GM18517 (cell line): ENCODE results near the gene SPATA17.
"Not testable (repeated sequence)": the region's sequence is repeated elsewhere in the genome, so short reads cannot be mapped to it uniquely, and the experiment has no call there.

ENCODE experiments used
- ATAC-seq: cut with Tn5 transposase; IDR thresholded peaks from one replicate; pipeline ENCODE4 v1.9.1; 2021; ENCODE audit warnings: mild to moderate bottlenecking, moderate library complexity; ENCODE audit not compliant: unreplicated experiment

Gene SPATA17

GRCh38 chr1:217673387-217673786 lies 42.2 kb downstream of the SPATA17 start:
- ATAC-seq = peak; percentile 60

- ATAC-seq = no peak
These were observed 43.0 kb downstream of the SPATA17 start for GRCh38 chr1:217674028-217674729.

GRCh38 chr1:217681806-217682205 lies 50.7 kb downstream of the SPATA17 start:
- no peak for ATAC-seq

GRCh38 chr1:217687511-217687910 lies 56.4 kb downstream of the SPATA17 start:
- ATAC-seq = no peak

GRCh38 chr1:217696140-217696539 lies 65.0 kb downstream of the SPATA17 start:
- ATAC-seq = not testable (repeated sequence)

GRCh38 chr1:217703326-217703725 lies 72.2 kb downstream of the SPATA17 start:
- no peak for ATAC-seq

GRCh38 chr1:217712925-217713597 lies 81.9 kb downstream of the SPATA17 start:
- no peak for ATAC-seq

GRCh38 chr1:217715681-217716080 lies 84.5 kb downstream of the SPATA17 start:
- no peak for ATAC-seq

GRCh38 chr1:217717959-217718358 lies 86.8 kb downstream of the SPATA17 start:
- ATAC-seq = no peak

- no peak for ATAC-seq
These were observed 87.7 kb downstream of the SPATA17 start for GRCh38 chr1:217718873-217719272.

- ATAC-seq = no peak
These were observed 90.5 kb downstream of the SPATA17 start for GRCh38 chr1:217721692-217722091.

GRCh38 chr1:217734973-217735372 lies 103.8 kb downstream of the SPATA17 start:
- ATAC-seq = no peak

GRCh38 chr1:217747156-217747769 lies 116.1 kb downstream of the SPATA17 start:
- ATAC-seq = peak; percentile 55

- ATAC-seq = no peak
These were observed 138.6 kb downstream of the SPATA17 start for GRCh38 chr1:217769768-217770167.

GRCh38 chr1:217770918-217771317 lies 139.8 kb downstream of the SPATA17 start:
- ATAC-seq = no peak

- no peak for ATAC-seq
These were observed 145.5 kb downstream of the SPATA17 start for GRCh38 chr1:217776693-217777092.

- no peak for ATAC-seq
These were observed 149.9 kb downstream of the SPATA17 start for GRCh38 chr1:217781056-217781455.

GRCh38 chr1:217791091-217791490 lies 159.9 kb downstream of the SPATA17 start:
- no peak for ATAC-seq

GRCh38 chr1:217805792-217806191 lies 174.6 kb downstream of the SPATA17 start:
- ATAC-seq = no peak

- ATAC-seq = no peak
These were observed 181.0 kb downstream of the SPATA17 start for GRCh38 chr1:217812175-217812574.

- ATAC-seq = no peak
These were observed 181.9 kb downstream of the SPATA17 start for GRCh38 chr1:217813031-217813430.

- no peak for ATAC-seq
These were observed 206.5 kb downstream of the SPATA17 start for GRCh38 chr1:217837691-217838090.
